OCI-LY1 (cell line): ENCODE data around the gene AP3D1.

Source experiments
- EZH2 ChIP-seq: fragments of 200-600 bp; sonication (generic), shearing (Covaris generic); IDR thresholded peaks from 2 replicates; pipeline ENCODE4 v1.8.0; 2017; ENCODE audit warnings: borderline replicate concordance, mixed run types, mild to moderate bottlenecking, antibody characterized with exemption, low read length, moderate library complexity, mixed read lengths
- TF ChIP-seq, protein P1 (sequence below): fragments of 200-600 bp; sonication (generic), shearing (Covaris generic); IDR thresholded peaks from 2 replicates; pipeline ENCODE4 v1.5.1; 2017; ENCODE audit warnings: mild to moderate bottlenecking, antibody characterized with exemption, low read length, moderate library complexity, mixed read lengths

DNA sequence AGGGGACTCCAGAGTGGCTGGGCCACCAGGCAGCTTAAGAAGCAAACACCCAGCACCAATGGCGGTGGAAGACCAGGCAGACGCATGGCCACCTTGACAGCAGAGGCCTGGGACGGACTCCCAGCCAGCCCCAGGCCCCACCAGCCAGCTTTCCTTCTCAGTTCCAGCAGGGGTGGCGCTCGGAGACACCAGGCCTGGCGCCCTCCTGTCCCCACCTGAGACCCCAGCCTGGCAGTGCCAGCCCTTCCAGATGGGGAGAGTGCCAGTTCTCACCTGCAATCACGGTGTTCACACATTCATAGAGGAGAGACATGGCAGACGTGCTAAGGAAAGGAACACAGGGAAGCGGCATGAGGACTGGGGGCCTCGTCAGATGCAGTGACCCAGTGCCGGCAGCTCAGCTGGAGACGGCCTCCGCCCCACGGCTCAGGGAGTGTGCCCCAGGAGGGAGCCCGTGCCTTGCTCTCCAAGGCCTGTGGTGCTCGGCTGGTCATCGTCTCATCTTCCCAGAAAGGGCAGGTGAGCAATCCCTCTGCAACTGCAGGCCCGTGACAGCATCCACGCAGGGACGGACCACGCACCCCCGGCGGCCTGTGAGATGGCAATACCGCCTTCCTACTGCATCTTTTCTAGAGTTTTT is 24.4 kb downstream of the AP3D1 start:
- TF ChIP-seq, protein P1, sequence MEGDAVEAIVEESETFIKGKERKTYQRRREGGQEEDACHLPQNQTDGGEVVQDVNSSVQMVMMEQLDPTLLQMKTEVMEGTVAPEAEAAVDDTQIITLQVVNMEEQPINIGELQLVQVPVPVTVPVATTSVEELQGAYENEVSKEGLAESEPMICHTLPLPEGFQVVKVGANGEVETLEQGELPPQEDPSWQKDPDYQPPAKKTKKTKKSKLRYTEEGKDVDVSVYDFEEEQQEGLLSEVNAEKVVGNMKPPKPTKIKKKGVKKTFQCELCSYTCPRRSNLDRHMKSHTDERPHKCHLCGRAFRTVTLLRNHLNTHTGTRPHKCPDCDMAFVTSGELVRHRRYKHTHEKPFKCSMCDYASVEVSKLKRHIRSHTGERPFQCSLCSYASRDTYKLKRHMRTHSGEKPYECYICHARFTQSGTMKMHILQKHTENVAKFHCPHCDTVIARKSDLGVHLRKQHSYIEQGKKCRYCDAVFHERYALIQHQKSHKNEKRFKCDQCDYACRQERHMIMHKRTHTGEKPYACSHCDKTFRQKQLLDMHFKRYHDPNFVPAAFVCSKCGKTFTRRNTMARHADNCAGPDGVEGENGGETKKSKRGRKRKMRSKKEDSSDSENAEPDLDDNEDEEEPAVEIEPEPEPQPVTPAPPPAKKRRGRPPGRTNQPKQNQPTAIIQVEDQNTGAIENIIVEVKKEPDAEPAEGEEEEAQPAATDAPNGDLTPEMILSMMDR = no peak
- no peak for TF ChIP-seq EZH2
